GM12878 (cell line): ENCODE measurements around the gene ADGRB2. TPM values are rescaled to one million over a fixed set of nuclear protein-coding genes. Genes with fewer than 3 reads are reported as not detected.

ENCODE experiments used
- microRNA-seq: library from miRNA; unstranded; fragments of <30 nt; microRNA quantifications from one replicate; pipeline ENCODE4, GENCODE V29; 2018
- polyA plus RNA-seq, 11 experiments: library from polyadenylated mRNA; depleted of rRNA in 4 of 11; unstranded in 6 of 11; stranded (reverse) in 5 of 11; fragments of >200 nt; fragmentation: Nextera tagmentation in 4 of 11; fragmentation: Illumina TruSeq in 1 of 11; extraction: Ambion mirVana in 4 of 11; extraction: Trizol in 1 of 11; gene quantifications; 1 replicate in 1 of 11; 2 replicates in 10 of 11; pipeline versions ENCODE4 v1.2.1 to v1.2.3, GENCODE V29; 2011 to 2016; ENCODE audit warnings: inconsistent platforms in 2 of 11, missing spikeins in 2 of 11, low read depth in 1 of 11
- small RNA-seq: library from RNA; depleted of rRNA; stranded (forward); fragments of <200 nt; gene quantifications from one replicate; pipeline ENCODE3, GENCODE V24; 2014
- total RNA-seq, 4 experiments: library from RNA; depleted of rRNA in 3 of 4; stranded (reverse); fragments of >200 nt in 3 of 4; fragmentation: Illumina TruSeq in 1 of 4; extraction: Trizol in 1 of 4; gene quantifications; 2 replicates each; pipeline versions ENCODE4 v1.2.1 to v1.2.3, GENCODE V29; 2013 to 2021

The ADGRB2 gene
- total and polyA plus RNA-seq, 10 of the 15 experiments (the other 5 are each of a cell fraction or from before 2014, with no cell fraction given), result 0.11 to 0.33 (median 0.18) TPM; not detected in 4

Small RNA genes lying within 50 kb of the gene (microRNA-seq; reads per million reads assigned to microRNA genes)
- not detected for gene MIR4254

Small RNA genes lying within 50 kb of the gene (small RNA-seq; reads per million reads assigned to genes)
- gene MIR4254, result not detected

Other genes with a start within 250 kb of the ADGRB2 start
- gene TINAGL1, start 187.8 kb downstream of the ADGRB2 start, total RNA-seq (2014; rRNA removed), result 0.27 TPM in 1 of 2 replicates, not detected in the other
- not detected in 2 replicates for gene TINAGL1, start 187.8 kb downstream of the ADGRB2 start, total RNA-seq (2014; rRNA removed; fragmentation: Illumina TruSeq; extraction: Trizol)
- gene TINAGL1, start 187.8 kb downstream of the ADGRB2 start, total RNA-seq (2021), result 0.23 and 0.40 TPM in 2 replicates
- 0.36 and 0.49 TPM in 2 replicates for gene TINAGL1, start 187.8 kb downstream of the ADGRB2 start, polyA plus RNA-seq (2011; rRNA removed)
- not detected in 2 replicates for gene TINAGL1, start 187.8 kb downstream of the ADGRB2 start, polyA plus RNA-seq (2014; fragmentation: Illumina TruSeq; extraction: Trizol)
- not detected for gene TINAGL1, start 187.8 kb downstream of the ADGRB2 start, polyA plus RNA-seq (2014; fragmentation: Nextera tagmentation; extraction: Ambion mirVana)
- 0.04 TPM in 1 of 2 replicates, not detected in the other for gene TINAGL1, start 187.8 kb downstream of the ADGRB2 start, polyA plus RNA-seq (2014; rRNA removed)
- under 1 TPM in 1 of 2 experiments, not detected in 1; 0.20 TPM for gene TINAGL1, start 187.8 kb downstream of the ADGRB2 start, polyA plus RNA-seq (2016; fragmentation: Nextera tagmentation; extraction: Ambion mirVana)
- gene HCRTR1, start 146.7 kb downstream of the ADGRB2 start, total RNA-seq (2014; rRNA removed), result 0.11 TPM in 1 of 2 replicates, not detected in the other
- not detected in 2 replicates for gene HCRTR1, start 146.7 kb downstream of the ADGRB2 start, total RNA-seq (2014; rRNA removed; fragmentation: Illumina TruSeq; extraction: Trizol)
- gene HCRTR1, start 146.7 kb downstream of the ADGRB2 start, total RNA-seq (2021), result not detected in 2 replicates
- gene HCRTR1, start 146.7 kb downstream of the ADGRB2 start, polyA plus RNA-seq (2011; rRNA removed), result not detected in 2 replicates
- gene HCRTR1, start 146.7 kb downstream of the ADGRB2 start, polyA plus RNA-seq (2014; fragmentation: Illumina TruSeq; extraction: Trizol), result not detected in 2 replicates
- not detected for gene HCRTR1, start 146.7 kb downstream of the ADGRB2 start, polyA plus RNA-seq (2014; fragmentation: Nextera tagmentation; extraction: Ambion mirVana)
- not detected in 2 replicates for gene HCRTR1, start 146.7 kb downstream of the ADGRB2 start, polyA plus RNA-seq (2014; rRNA removed)
- not detected for gene HCRTR1, start 146.7 kb downstream of the ADGRB2 start, polyA plus RNA-seq (2016; fragmentation: Nextera tagmentation; extraction: Ambion mirVana)
- 92.9 and 107 TPM in 2 replicates for gene PEF1, start 119.5 kb downstream of the ADGRB2 start, total RNA-seq (2014; rRNA removed)
- gene PEF1, start 119.5 kb downstream of the ADGRB2 start, total RNA-seq (2014; rRNA removed; fragmentation: Illumina TruSeq; extraction: Trizol), result 46.3 and 46.4 TPM in 2 replicates
- gene PEF1, start 119.5 kb downstream of the ADGRB2 start, total RNA-seq (2021), result 59.5 and 60.1 TPM in 2 replicates
- 61.3 and 100 TPM in 2 replicates for gene PEF1, start 119.5 kb downstream of the ADGRB2 start, polyA plus RNA-seq (2011; rRNA removed)
- gene PEF1, start 119.5 kb downstream of the ADGRB2 start, polyA plus RNA-seq (2014; fragmentation: Illumina TruSeq; extraction: Trizol), result 50.3 and 80.4 TPM in 2 replicates
- gene PEF1, start 119.5 kb downstream of the ADGRB2 start, polyA plus RNA-seq (2014; fragmentation: Nextera tagmentation; extraction: Ambion mirVana), result 10 to 100 TPM; 27.1 to 40.4 TPM
- gene PEF1, start 119.5 kb downstream of the ADGRB2 start, polyA plus RNA-seq (2014; rRNA removed), result 92.2 and 95.5 TPM in 2 replicates
- 10 to 100 TPM; 77.5 to 86.6 TPM for gene PEF1, start 119.5 kb downstream of the ADGRB2 start, polyA plus RNA-seq (2016; fragmentation: Nextera tagmentation; extraction: Ambion mirVana)
- 0.60 and 0.79 TPM in 2 replicates for gene COL16A1, start 60.3 kb downstream of the ADGRB2 start, total RNA-seq (2014; rRNA removed)
- gene COL16A1, start 60.3 kb downstream of the ADGRB2 start, total RNA-seq (2014; rRNA removed; fragmentation: Illumina TruSeq; extraction: Trizol), result 0.63 and 0.92 TPM in 2 replicates
- gene COL16A1, start 60.3 kb downstream of the ADGRB2 start, total RNA-seq (2021), result 3.7 and 3.9 TPM in 2 replicates
- gene COL16A1, start 60.3 kb downstream of the ADGRB2 start, polyA plus RNA-seq (2011; rRNA removed), result 2.0 and 3.1 TPM in 2 replicates
- 0.40 and 0.65 TPM in 2 replicates for gene COL16A1, start 60.3 kb downstream of the ADGRB2 start, polyA plus RNA-seq (2014; fragmentation: Illumina TruSeq; extraction: Trizol)
- under 1 TPM; 0.02 to 0.04 TPM for gene COL16A1, start 60.3 kb downstream of the ADGRB2 start, polyA plus RNA-seq (2014; fragmentation: Nextera tagmentation; extraction: Ambion mirVana)
- 1.5 and 1.6 TPM in 2 replicates for gene COL16A1, start 60.3 kb downstream of the ADGRB2 start, polyA plus RNA-seq (2014; rRNA removed)
- gene COL16A1, start 60.3 kb downstream of the ADGRB2 start, polyA plus RNA-seq (2016; fragmentation: Nextera tagmentation; extraction: Ambion mirVana), result under 1 TPM; 0.14 to 0.56 TPM
- 0.11 and 0.16 TPM in 2 replicates for gene SPOCD1, start 51.7 kb upstream of the ADGRB2 start, total RNA-seq (2014; rRNA removed)
- 0.13 and 0.23 TPM in 2 replicates for gene SPOCD1, start 51.7 kb upstream of the ADGRB2 start, total RNA-seq (2014; rRNA removed; fragmentation: Illumina TruSeq; extraction: Trizol)
- gene SPOCD1, start 51.7 kb upstream of the ADGRB2 start, total RNA-seq (2021), result 0.23 and 0.56 TPM in 2 replicates
- gene SPOCD1, start 51.7 kb upstream of the ADGRB2 start, polyA plus RNA-seq (2011; rRNA removed), result not detected in 2 replicates
- gene SPOCD1, start 51.7 kb upstream of the ADGRB2 start, polyA plus RNA-seq (2014; fragmentation: Illumina TruSeq; extraction: Trizol), result 0.13 TPM in 1 of 2 replicates, not detected in the other
- under 1 TPM in 1 of 2 experiments, not detected in 1; 0.02 TPM for gene SPOCD1, start 51.7 kb upstream of the ADGRB2 start, polyA plus RNA-seq (2014; fragmentation: Nextera tagmentation; extraction: Ambion mirVana)
- 0.34 and 0.65 TPM in 2 replicates for gene SPOCD1, start 51.7 kb upstream of the ADGRB2 start, polyA plus RNA-seq (2014; rRNA removed)
- not detected for gene SPOCD1, start 51.7 kb upstream of the ADGRB2 start, polyA plus RNA-seq (2016; fragmentation: Nextera tagmentation; extraction: Ambion mirVana)
- 334 and 416 TPM in 2 replicates for gene PTP4A2, start 174.0 kb upstream of the ADGRB2 start, total RNA-seq (2014; rRNA removed)
- 390 and 401 TPM in 2 replicates for gene PTP4A2, start 174.0 kb upstream of the ADGRB2 start, total RNA-seq (2014; rRNA removed; fragmentation: Illumina TruSeq; extraction: Trizol)
- 348 and 360 TPM in 2 replicates for gene PTP4A2, start 174.0 kb upstream of the ADGRB2 start, total RNA-seq (2021)
- 909 and 1,265 TPM in 2 replicates for gene PTP4A2, start 174.0 kb upstream of the ADGRB2 start, polyA plus RNA-seq (2011; rRNA removed)
- 547 and 710 TPM in 2 replicates for gene PTP4A2, start 174.0 kb upstream of the ADGRB2 start, polyA plus RNA-seq (2014; fragmentation: Illumina TruSeq; extraction: Trizol)
- gene PTP4A2, start 174.0 kb upstream of the ADGRB2 start, polyA plus RNA-seq (2014; fragmentation: Nextera tagmentation; extraction: Ambion mirVana), result 100 to 1,000 TPM; 268 to 424 TPM
- gene PTP4A2, start 174.0 kb upstream of the ADGRB2 start, polyA plus RNA-seq (2014; rRNA removed), result 180 and 224 TPM in 2 replicates
- gene PTP4A2, start 174.0 kb upstream of the ADGRB2 start, polyA plus RNA-seq (2016; fragmentation: Nextera tagmentation; extraction: Ambion mirVana), result 100 to 1,000 TPM; 232 to 423 TPM
- gene KHDRBS1, start 249.5 kb upstream of the ADGRB2 start, total RNA-seq (2014; rRNA removed), result 70.5 and 82.1 TPM in 2 replicates
- gene KHDRBS1, start 249.5 kb upstream of the ADGRB2 start, total RNA-seq (2014; rRNA removed; fragmentation: Illumina TruSeq; extraction: Trizol), result 94.4 and 96.7 TPM in 2 replicates
- gene KHDRBS1, start 249.5 kb upstream of the ADGRB2 start, total RNA-seq (2021), result 197 and 204 TPM in 2 replicates
- gene KHDRBS1, start 249.5 kb upstream of the ADGRB2 start, polyA plus RNA-seq (2011; rRNA removed), result 55.8 and 75.1 TPM in 2 replicates
- 163 and 170 TPM in 2 replicates for gene KHDRBS1, start 249.5 kb upstream of the ADGRB2 start, polyA plus RNA-seq (2014; fragmentation: Illumina TruSeq; extraction: Trizol)
- 10 to 100 TPM; 42.5 to 97.6 TPM for gene KHDRBS1, start 249.5 kb upstream of the ADGRB2 start, polyA plus RNA-seq (2014; fragmentation: Nextera tagmentation; extraction: Ambion mirVana)
- gene KHDRBS1, start 249.5 kb upstream of the ADGRB2 start, polyA plus RNA-seq (2014; rRNA removed), result 90.0 and 97.9 TPM in 2 replicates
- 100 to 1,000 TPM; 142 to 157 TPM for gene KHDRBS1, start 249.5 kb upstream of the ADGRB2 start, polyA plus RNA-seq (2016; fragmentation: Nextera tagmentation; extraction: Ambion mirVana)